ENCODE results near the gene NCKAP5.

NCKAP5 gene

DNA sequence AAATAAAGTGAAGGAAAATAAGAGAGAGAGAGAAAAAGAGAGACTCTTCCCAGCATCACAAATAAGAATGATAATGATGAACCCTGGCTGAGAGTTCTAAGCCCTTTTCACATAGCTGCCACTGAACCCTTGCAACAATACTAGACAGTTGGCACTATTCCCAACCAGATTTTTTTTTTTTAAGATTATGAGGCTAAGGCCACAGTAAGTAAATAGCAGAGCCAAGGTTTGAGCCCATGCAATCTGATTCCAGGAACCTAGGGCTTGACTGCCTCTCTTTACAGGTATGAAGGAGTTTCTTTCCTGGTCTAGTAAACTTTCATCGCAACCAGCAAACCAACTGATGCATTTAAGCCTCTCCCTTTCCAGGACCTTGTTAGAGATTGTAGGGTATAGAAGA is 424.6 kb downstream of the NCKAP5 start:
- DNase-seq (ENCODE audit: low spot score), result no peak

DNA sequence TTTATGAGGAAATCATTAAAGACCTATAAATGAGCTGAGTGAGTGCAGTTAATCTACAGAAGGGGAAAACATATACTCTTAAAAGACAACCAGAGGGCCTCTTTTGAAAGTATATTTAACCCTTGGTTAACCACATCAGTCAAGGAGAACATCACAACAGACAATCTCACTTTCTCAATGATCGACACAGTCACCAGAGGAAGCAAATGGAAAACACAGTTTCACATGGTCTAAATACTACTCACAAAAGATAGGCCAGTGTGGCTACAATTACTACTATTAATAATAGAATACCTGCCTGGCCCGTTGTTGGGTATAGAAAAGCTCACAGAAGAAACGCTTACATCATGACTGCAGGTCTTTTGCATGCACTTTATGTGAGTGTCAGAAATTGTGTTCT is 426.2 kb downstream of the NCKAP5 start:
- DNase-seq (ENCODE audit: low spot score), result no peak

DNA sequence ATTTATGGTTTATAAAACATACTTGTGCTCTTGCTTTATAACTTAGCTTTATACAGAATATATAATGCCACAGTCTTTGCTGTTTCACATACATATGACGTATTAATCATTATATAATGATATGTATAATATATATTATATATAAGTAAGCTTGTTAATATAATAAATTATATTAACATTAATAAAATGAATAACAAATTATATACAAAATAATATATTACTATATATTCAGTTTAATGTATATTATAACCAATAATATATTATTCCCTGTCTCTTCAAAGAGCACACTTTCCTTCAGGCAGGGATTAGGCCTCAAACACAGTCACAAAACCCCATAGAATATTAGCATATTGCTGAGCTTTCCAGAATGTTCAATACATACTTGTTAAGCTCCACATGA is 427.6 kb downstream of the NCKAP5 start:
- no peak for DNase-seq (ENCODE audit: low spot score)

DNA sequence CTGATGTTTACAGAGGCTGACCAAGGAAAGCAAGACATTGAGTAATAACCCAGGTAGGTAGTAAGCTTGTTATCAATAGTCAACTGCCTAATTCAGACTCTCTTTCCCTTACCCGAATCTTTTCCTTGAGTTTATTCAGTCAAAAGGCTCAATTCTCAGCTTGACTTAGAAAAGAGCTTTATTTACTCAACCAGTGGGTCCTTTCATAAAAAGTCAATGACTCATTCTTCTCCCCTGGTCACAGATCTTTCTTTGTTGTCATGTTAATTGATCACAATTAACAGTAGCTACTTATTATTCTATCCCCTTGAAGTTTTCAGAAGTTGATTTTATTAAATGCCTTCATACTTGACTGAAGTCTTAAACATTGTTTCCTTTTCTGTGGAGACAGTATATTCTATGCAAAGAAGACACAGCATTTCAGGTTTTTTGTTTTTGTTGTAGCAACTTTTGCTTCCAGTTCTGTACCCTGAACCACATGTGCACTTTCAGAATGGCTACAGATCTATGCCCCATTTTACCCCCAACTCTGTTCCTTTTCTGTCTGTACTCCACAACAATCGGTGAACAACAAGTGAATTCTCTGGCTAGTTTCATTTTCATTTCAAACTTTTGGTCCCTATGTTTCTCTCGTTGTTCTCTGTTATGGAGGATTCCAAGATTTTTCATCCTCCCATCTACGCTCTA is 428.3 kb downstream of the NCKAP5 start:
- no peak for DNase-seq (ENCODE audit: low spot score)

DNA sequence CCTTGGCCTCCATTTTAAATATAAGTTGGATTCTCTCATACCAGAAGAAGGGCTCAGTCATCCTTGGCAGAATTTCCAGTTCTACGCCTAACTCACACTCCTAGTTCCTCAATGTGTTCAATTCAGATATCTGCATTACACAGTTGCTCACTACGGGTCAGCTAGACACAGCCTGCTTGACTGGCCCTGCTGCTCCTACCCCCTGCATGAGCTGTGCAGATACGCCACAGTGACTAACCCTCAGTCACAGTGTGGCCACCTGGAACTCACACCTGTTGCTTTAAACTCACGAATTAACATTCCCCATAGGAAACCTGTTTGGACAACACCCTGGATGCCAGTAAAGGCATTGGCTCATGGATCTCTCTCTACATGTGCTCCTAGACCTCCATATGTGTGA is 429.6 kb downstream of the NCKAP5 start:
- no peak for DNase-seq (ENCODE audit: low spot score)

DNA sequence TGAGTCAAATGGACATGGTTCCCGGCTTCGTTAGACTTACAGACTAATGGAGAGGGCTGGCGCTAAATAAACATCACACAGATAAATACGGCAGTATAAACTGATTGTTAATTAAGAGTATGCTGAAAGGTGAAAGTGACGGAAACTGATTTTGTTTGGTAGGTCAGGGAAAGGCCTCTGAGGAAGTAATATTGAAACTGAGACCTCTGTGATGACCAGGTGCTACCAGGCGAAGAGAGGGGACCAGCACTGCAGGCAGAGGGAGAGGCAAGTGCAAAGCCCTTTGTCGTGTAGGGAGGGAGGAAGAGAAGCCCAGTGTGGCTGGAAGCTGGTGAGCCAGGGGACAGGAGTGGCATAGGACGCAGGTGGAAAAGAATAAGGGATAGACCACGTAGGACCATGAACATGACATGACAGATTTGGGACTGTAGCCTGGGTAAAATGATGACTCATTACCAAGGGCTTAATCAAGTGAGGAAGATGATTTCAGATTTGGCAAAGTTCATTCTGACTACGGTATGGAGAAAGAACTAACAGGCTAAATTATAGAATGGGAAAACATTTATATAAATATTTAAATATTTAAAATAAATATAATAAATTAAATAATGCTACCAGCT is 433.1 kb downstream of the NCKAP5 start:
- no peak for DNase-seq (ENCODE audit: low spot score)

DNA sequence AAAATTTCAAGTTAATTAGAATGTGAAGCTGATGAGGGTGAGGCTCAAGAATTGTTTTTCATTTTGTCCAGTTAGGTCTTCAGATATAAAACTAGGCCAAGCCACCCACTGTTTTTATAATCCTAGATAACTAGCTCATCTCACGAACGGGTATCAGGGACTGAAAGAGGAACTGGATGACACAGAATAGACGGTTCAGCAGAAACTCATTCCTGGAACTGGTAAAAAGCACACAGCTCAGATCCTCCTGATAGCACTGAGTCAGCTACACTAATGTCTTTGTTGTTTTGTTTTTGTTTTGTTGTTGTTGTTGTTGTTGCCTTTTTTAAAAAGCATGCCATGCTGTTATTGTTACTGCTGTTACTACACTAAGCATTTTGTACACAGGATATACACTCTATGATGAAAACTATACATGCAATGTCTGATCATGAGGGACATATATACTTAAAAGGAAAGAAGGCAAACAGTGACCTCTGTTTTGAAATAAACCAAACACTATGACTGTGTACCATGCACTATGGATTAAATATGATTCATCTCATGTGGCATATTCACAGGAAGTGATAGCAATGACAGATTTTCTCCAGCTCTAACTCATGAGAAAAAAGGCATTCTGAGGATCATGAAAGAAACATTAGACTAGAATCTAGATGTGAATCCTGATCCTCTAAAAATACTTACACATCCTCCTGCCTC is 437.6 kb downstream of the NCKAP5 start:
- DNase-seq (ENCODE audit: low spot score), result no peak

DNA sequence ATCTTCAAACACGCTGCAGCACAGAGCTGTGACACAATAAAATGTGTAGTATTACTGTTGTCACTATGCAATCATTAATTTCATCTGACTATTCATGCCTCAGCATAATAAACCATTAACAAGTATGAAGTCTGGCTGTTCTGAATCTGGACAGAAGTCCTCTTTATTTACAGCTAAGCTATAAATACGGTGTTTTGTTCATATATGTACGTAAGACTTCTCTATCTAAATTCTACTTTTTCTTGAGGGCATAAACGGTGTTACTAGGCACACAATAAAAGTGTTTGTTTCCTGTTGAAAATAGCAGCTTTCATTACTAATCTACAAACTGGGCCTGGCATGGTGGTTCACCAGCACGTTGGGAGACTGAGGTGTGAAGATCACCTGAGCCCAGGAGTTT is 443.8 kb downstream of the NCKAP5 start:
- no peak for DNase-seq (ENCODE audit: low spot score)

DNA sequence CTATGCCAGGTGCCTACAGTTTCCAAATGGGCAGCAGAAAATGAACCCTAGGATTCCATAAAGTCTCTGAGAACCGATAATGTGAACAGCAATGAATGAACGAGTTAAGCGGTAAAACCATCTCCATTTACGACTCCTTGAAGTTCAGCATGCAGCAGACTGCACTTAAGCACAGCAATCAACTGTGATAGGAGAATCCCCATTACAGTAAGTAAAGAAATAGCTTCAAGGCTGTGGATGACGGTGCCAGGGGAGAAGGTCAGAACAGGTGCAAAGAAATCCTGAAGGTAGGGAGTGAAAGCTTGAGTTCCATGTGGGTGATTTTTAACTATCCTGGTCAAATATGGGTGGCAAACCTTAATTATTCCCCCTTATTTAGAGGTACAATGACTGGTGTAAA is 444.4 kb downstream of the NCKAP5 start:
- DNase-seq (ENCODE audit: low spot score), result no peak

DNA sequence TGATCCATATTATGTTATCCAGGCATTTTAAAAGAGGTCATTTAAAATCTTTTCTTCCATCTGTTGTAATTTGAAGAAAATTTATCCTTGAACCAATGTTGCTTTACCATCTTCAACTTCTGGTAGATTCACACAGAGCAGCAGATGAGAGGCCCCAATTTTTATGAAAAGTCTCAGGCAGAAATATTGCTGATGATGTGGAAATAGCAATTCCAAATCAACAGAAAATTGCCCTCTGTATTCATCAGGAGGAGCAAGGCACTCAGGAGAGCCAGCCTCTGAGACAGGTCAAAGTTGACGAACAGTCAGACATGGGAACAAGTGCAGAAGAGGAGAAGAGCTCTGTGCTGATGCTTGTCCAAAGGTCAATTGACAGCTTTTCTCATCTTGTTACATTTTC is 444.9 kb downstream of the NCKAP5 start:
- no peak for DNase-seq (ENCODE audit: low spot score)

DNA sequence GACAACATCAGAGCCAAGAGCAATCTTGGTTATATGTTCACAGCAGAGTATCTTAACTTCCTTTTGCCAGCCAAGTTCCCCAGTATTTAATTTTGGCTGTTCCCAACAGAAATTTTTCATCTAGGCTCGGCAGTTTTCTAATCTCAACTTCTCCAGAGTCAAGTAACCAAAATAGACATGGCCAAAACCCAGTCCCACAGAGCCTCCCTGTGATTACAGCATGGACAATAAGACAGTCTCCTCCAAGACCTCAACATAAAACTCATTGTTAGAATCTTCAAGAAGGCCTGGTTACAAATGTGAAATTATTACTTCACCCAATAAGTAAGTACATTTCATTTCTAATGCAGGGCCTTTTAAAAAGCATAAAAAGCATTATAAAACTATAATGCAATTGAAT is 445.7 kb downstream of the NCKAP5 start:
- DNase-seq (ENCODE audit: low spot score), result no peak

DNA sequence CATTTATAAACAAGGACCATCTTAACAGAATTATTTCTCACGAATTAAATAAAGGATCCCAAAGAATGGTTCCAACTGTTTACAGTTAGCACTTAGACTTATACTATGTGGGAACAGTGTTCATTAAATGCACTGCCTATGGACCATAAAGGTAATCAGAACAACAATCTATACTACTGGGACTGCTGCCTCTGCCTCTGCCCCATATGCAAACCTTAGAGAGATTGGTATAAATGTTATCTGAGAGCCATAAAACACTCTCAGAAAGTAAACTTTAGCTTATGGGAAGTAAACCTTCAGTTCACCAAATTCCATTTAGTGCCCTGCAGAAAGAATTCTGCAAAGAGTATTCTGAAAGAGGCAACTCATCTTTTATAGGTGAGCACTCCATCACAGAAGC is 448.0 kb downstream of the NCKAP5 start:
- DNase-seq (ENCODE audit: low spot score), result no peak

DNA sequence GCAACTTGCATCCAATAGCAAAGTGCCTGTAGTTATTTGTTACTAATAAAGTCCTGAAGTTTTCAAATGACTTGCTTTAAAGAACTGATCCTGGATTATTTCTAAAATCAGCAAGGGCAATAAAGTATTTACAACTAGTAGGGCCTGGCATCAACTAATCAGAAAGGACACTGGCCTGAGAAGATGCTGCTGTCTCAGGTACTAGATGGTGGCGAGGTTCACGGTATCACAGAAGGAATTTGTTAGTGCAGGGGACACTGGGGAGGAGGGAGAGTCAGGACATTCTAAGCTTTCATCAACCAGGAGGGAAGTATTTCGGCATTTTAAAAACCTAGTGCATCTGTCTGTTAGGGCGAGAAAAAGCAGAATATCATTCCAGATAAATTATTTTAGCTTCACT is 458.1 kb downstream of the NCKAP5 start:
- DNase-seq (ENCODE audit: low spot score), result no peak

DNA sequence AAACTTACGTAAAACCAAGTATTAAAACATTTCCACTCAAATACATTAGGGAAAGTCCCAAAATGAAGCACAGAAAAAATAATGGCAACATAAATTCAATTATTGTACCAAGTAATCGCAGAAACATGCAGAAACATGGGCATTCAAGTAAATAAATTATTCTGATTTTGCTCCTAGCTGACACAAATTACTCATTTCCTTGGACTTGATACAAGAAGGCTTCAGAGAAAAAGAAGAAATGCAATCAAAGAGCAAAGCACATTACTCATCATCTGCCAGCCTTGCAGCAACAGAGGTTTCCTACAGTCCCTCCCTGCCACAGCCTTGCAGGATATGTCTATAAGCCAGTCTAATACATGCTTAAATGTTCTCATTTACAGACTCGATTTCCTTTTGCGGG is 458.5 kb downstream of the NCKAP5 start:
- peak; percentile 47 for DNase-seq (ENCODE audit: low spot score)

DNA sequence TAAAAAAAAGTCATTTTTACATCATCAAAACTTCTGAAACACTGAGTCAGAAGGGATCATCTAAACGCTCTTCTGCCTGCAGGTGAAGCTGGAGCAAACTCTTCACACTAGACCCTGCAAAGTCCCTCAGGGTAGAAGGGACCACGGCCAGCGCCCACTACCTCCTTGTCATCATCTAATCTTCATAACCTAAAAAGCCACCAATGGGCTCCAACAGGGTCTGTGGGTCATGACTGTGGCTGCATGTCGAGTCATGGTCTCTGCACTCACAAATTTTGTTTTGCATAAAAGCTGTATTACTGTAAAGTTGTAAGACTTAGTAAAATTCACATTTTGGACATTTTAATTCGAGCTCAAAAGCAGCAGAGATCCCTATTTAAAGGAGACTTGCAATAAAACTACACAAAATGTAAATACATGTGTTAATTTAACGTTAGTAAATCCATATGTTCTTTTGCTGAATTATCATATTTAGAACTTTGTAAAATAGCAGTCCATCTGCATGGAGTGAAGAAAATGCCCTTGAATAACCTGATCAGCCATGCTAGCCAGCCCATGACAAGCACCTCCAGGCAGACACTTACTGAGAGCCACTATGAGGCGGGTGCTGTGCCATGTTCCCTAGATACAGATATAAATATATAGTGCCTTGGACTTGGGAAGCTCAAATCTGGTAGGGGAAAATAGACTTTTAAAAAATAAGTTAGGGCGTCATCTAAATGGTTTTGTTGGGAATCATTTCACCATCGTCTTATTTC is 461.0 kb downstream of the NCKAP5 start:
- no peak for DNase-seq (ENCODE audit: low spot score)

DNA sequence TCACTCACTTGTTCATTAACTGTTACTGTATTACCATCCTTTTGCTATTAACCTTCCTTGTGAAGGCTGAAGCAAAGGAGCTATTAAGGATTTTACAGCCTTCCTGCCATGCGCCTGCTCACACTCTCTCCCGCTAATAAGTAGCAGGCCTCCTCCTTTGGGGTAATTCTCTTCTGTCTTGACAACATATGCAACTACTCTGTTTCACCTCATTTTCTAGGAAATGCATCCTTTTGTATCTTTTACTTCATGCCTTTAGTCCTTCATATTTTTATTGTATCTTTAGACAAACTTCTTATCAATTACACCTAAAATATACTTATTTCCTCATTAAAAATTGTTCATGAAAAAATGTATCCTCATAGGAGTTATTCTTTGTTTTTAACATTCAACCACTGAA is 463.4 kb downstream of the NCKAP5 start:
- no peak for DNase-seq (ENCODE audit: low spot score)

DNA sequence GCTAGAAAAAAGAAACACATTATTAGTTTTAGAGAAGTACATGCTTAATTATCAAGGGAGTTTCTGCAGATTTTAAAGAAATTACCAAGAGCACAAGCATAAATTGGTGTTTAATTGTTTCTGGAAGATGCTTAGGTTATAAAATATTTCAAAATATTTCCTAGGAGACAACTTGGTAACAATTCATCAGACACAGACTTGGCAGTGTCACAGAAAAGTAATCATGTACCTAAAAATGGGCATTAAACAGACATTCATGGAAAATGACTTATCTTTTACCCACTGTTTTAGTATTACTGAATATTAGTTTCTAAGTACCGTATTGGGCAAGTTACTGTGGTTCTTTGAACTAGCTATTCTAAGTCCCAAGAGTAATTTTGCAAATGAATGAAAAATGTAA is 469.5 kb downstream of the NCKAP5 start:
- DNase-seq (ENCODE audit: low spot score), result no peak

DNA sequence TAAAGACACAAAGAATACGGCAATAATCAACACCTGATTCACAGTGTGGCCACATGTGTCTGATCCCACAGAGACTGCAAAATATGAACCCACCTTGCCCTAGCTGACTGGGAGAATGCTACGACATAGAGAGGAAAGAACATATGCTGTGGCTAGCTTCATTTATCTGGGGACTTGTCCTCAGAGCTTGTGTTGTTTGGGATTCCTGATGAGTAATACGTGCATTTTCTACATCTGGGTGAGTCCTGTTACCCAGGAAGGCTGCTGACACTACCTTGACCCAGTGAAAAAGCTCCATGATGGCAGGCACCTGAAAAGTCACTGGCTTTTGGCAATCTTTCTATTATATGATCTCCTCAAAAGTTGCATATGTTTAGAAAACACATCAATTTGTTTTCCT is 470.6 kb downstream of the NCKAP5 start:
- peak; percentile 54 for DNase-seq (ENCODE audit: low spot score)

DNA sequence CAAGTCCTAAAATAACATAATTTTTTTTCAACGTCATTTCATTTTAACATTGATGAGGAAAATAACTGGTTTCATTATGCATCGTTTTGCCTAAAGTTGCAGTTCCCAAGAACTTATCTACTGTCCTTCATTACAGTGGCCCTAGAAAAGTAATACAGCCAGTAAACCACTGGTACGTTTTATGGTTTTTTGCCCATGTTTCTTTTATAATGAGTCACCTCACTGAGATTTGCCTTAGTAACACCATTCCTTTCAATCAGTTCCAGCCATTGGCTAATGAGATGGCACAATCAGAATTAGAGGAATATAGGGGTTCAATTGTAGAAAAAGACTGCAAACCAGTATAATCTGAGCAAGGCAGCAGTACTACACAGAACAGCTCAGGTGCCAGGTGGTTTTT is 475.7 kb downstream of the NCKAP5 start:
- DNase-seq (ENCODE audit: low spot score), result no peak

DNA sequence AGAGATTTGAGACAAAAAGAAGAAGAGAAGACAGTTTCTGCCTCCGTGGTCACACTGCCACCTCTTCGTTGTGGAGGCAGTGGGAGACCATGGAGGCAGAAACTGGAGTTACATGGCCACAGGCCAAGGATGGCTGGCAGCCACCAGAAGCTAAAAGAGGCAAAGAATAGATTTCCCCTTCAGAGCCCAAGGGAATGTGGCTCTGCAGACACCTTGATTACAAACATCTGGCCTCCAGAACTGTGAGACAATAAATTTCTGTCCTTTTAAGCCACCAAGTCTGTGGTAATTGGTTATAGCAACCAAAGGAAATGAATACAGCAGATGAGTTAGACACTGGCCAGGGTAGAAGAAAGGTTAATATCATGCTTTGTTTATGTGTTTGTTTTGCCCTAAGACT is 477.9 kb downstream of the NCKAP5 start:
- DNase-seq (ENCODE audit: low spot score), result no peak

DNA sequence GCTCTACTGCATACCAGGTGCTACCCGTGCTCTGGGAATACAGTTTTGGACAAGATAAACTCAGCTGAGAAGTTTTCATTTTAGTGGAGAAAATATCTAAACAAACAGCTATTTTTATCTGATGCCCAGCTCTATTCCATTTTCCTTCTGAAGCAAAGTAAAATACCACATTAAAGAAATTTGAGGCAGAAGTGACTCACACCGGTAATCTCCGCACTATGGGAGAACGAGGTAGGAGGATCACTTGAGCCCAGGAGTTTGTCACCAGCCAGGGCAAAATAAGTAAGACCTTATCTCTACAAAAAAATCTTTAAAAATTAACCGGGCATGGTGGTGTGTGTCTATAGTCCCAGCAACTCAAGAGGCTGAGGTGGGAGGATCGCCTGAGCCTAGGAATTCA is 482.1 kb downstream of the NCKAP5 start:
- no peak for DNase-seq (ENCODE audit: low spot score)

DNA sequence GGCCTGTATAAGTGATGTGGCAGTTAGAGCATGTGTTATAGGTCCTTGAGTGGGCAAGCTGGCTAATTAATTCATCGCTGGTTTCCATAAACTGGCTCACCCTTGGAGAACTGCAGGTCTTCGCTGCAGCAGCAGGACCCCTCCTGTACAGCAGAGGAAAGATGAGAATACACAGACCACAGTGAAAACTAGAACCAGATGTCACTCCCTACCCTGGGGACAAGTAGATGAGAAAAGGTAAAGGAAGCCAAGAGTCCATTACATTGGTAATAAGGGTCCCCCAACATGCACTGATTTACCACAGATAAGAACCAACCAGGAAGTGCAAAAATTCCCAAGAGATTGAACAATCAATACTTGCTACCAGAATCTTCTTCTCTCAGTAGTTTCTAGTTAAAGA is 482.6 kb downstream of the NCKAP5 start:
- no peak for DNase-seq (ENCODE audit: low spot score)

DNA sequence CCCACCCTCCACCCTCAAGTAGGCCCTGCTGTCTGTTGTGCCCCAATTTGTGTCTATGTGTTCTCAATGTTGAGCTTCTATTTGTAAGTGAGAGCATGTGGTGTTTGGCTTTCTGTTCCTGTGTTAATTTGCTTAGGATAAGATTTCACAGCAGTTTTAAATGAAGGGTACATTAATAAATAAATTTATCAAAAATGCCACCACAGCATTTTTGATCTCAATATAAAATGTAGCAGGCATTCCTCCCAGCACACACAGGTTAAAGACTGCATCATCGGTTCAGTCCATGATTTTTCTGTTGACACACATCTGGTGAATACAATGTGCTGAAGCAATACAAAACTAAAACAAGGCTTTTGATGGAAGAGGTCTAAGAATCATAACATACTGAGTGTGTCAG is 486.2 kb downstream of the NCKAP5 start:
- DNase-seq (ENCODE audit: low spot score), result no peak
